NT2/D1 (cell line): Measurements from ENCODE around the gene CYFIP2.
A peak's percentile ranks its signal among the peaks of the same experiment; 100 is the strongest.

Source experiments
- DNase-seq: peaks from one replicate; pipeline ENCODE4 v3.0.0-alpha.2; 2011; ENCODE audit warnings: low read depth, low spot score
- H3K27me3 ChIP-seq: 2 replicates; pipeline ENCODE4 v1.6.0; 2011; ENCODE audit warnings: mild to moderate bottlenecking; ENCODE audit not compliant: insufficient read length, insufficient read depth
- H3K36me3 ChIP-seq: 2 replicates; pipeline ENCODE4 v1.6.1; 2011; ENCODE audit warnings: mild to moderate bottlenecking, low read length, mixed read lengths; ENCODE audit not compliant: insufficient read depth, insufficient read length
- H3K4me1 ChIP-seq: 2 replicates; pipeline ENCODE4 v1.5.1; 2011; ENCODE audit not compliant: insufficient read depth, insufficient read length
- H3K4me3 ChIP-seq: 2 replicates; pipeline ENCODE4 v1.5.1; 2011; ENCODE audit warnings: low read depth; ENCODE audit not compliant: insufficient read length
- H3K9ac ChIP-seq: 2 replicates; pipeline ENCODE4 v1.6.0; 2011; ENCODE audit warnings: low read depth; ENCODE audit not compliant: insufficient read length
- H3K9me3 ChIP-seq: 2 replicates; pipeline ENCODE4 v1.5.1; 2011; ENCODE audit warnings: mild to moderate bottlenecking, low read length; ENCODE audit not compliant: insufficient read depth
- SUZ12 ChIP-seq: IDR thresholded peaks from 2 replicates; pipeline ENCODE4 v1.6.1; 2011; ENCODE audit not compliant: insufficient read length, insufficient read depth; ENCODE audit errors: extremely low read depth
- YY1 ChIP-seq: IDR thresholded peaks from 2 replicates; pipeline ENCODE4 v1.6.1; 2011; ENCODE audit not compliant: insufficient read length, insufficient read depth
- ZNF274 ChIP-seq: IDR thresholded peaks from 2 replicates; pipeline ENCODE4 v1.6.1; 2011; ENCODE audit warnings: mild to moderate bottlenecking, low read depth, low read length

Gene CYFIP2

DNA sequence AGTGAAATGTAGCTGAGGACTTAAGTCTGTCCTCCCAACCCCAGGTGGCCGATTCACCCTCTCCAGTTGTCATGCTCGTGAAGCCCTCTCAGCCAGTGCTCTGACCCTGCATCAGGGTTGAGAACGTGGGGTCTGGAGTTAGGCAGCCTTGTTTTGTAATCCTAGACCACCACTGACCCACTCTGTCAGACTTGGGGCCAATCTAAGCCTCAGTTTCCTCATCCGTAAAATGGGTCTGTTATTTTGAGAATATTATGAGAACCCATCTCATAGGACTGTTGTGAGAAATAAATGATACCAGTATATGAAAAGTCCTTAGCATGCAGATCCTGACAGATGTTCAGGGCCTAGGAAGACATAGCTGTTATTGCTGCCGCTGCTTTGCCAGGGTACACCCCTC, 37.1 kb downstream of the CYFIP2 start:
- Histone ChIP-seq H3K9me3 (no peaks in the 10 kb centered on the region), H3K9ac (no peak overlapping the region), H3K4me1 (no peaks in the 10 kb centered on the region), H3K27me3 (no peaks in the 10 kb centered on the region), H3K4me3 (no peak overlapping the region), H3K36me3 (peaks cover 4% of the 10 kb centered on the region)
- no peak for DNase-seq
- TF ChIP-seq SUZ12 (no peak), ZNF274 (no peak), YY1 (no peak)

DNA sequence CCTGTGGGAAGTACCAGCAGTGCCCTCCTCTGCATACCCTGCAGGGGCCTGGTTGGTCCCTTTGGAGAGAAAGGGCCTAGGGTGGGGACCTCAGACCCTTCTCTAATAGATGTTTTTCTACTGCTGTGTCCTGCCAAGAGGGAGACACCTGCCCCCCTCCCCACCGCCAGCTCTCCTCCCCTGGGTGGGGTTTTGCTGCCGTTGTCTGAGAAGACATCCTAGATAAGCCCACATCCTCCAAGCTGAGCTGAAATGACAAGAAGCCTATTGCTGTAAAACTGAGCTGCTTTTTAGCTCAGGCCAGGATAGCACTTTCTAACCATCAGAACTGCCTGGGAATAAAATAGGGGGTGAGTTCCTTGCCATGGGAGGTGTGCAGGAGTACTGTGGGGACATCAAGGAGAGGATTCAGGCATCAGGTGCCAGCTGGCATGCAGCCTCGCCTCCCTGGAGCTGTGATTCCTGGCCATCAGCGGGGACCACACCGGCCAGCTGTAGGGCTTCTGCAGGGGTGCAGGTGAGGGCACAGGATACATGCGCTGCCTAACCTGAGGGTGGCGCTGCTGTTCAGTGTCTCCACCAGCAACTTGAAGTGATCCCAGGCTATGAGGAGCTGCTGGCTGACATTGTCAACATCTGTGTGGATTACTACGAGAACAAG, 37.9 kb downstream of the CYFIP2 start:
- peaks cover 4% of the 10 kb centered on the region for H3K36me3 ChIP-seq
- no peaks in the 10 kb centered on the region for H3K9me3 ChIP-seq
- DNase-seq = peak; percentile 23
- no peak overlapping the region for H3K4me3 ChIP-seq
- TF ChIP-seq SUZ12 (no peak), YY1 (no peak), ZNF274 (no peak)
- H3K4me1 ChIP-seq = no peaks in the 10 kb centered on the region
- H3K9ac ChIP-seq = no peak overlapping the region
- no peaks in the 10 kb centered on the region for H3K27me3 ChIP-seq

DNA sequence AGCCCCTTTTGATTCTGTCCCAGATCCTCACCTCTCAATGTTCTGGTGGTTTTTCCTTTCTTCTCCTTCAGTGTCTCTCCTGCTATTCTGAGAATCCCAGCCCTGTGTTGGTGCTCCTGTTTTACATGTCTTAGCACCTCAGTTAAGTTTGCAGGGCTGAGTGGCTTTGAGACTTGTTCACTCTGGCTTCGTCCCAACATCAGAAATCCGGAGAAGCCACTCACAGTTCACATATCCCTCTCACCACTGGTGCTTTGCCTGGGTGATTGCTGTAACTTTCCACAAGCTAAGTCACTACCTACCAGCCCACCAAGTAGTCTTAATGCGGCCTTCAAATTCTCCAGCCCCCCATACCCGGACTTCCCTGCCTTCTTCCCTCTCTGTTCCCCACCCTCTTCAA, 40.2 kb downstream of the CYFIP2 start:
- no peak for DNase-seq
- no peaks in the 10 kb centered on the region for H3K9me3 ChIP-seq
- no peak overlapping the region for H3K9ac ChIP-seq
- TF ChIP-seq SUZ12 = no peak
- no peak for TF ChIP-seq YY1
- no peak for TF ChIP-seq ZNF274
- no peaks in the 10 kb centered on the region for H3K27me3 ChIP-seq
- no peak overlapping the region for H3K4me3 ChIP-seq
- peaks cover 4% of the 10 kb centered on the region for H3K36me3 ChIP-seq
- H3K4me1 ChIP-seq = peaks cover 2% of the 10 kb centered on the region

- TF ChIP-seq ZNF274 = no peak
- TF ChIP-seq YY1 = no peak
- TF ChIP-seq SUZ12 = no peak
- Histone ChIP-seq H3K36me3 (peaks cover 4% of the 10 kb centered on the region), H3K4me3 (no peak overlapping the region)
Measured at GRCh38 chr5:157306692-157307471, 41.0 kb downstream of the CYFIP2 start.

GRCh38 chr5:157308836-157309465, 43.0 kb downstream of the CYFIP2 start:
- DNase-seq = no peak
- Histone ChIP-seq H3K9ac (no peak overlapping the region), H3K4me1 (peaks cover 2% of the 10 kb centered on the region), H3K9me3 (no peaks in the 10 kb centered on the region), H3K4me3 (no peak overlapping the region), H3K36me3 (no peaks in the 10 kb centered on the region), H3K27me3 (no peaks in the 10 kb centered on the region)
- TF ChIP-seq YY1 = no peak
- no peak for TF ChIP-seq SUZ12
- TF ChIP-seq ZNF274 = no peak

More at GRCh38 chr5:157306692-157307471, 41.0 kb downstream of the CYFIP2 start:
- no peak overlapping the region for H3K9ac ChIP-seq
- no peak for DNase-seq
- H3K27me3 ChIP-seq = no peaks in the 10 kb centered on the region
- peaks cover 2% of the 10 kb centered on the region for H3K4me1 ChIP-seq
- no peaks in the 10 kb centered on the region for H3K9me3 ChIP-seq

DNA sequence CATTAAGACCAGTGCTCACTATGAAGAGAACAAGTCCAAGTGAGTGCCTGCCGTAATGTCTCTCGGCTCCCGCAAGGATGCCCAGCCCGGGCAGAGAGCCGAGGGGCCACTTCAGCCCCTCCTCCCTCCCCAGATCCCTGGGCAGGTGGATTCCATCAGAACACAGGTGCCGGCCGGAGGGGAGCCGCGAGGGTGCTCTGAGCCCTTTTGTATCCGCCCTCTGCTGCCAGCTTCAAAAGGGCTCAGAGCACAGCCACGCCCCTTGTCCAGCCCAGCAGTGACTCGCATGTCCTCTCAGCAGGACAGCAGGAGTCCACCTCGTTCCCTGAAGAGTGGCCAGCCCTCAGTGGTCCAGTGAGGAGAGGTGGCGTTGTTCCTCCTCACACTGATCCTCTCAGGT, 43.9 kb downstream of the CYFIP2 start:
- no peak overlapping the region for H3K4me3 ChIP-seq
- TF ChIP-seq YY1 = no peak
- TF ChIP-seq ZNF274 = no peak
- TF ChIP-seq SUZ12 = no peak
- peak overlapping the region; percentile 10 for H3K9ac ChIP-seq
- H3K36me3 ChIP-seq = no peaks in the 10 kb centered on the region
- no peak for DNase-seq
- no peaks in the 10 kb centered on the region for H3K9me3 ChIP-seq
- H3K4me1 ChIP-seq = peaks cover 2% of the 10 kb centered on the region
- no peaks in the 10 kb centered on the region for H3K27me3 ChIP-seq

- TF ChIP-seq ZNF274 (no peak), YY1 (no peak), SUZ12 (no peak)
- Histone ChIP-seq H3K36me3 (no peaks in the 10 kb centered on the region), H3K27me3 (no peaks in the 10 kb centered on the region), H3K4me1 (peaks cover 2% of the 10 kb centered on the region), H3K9me3 (no peaks in the 10 kb centered on the region), H3K9ac (no peak overlapping the region), H3K4me3 (no peak overlapping the region)
- DNase-seq = no peak
Measured at GRCh38 chr5:157311595-157311994, 45.7 kb downstream of the CYFIP2 start.
